Neural cell (in vitro differentiated cells): ENCODE data around the gene GOLM1.

Experiments
- EP300 ChIP-seq: fragments of 450-650 bp; conservative IDR thresholded peaks from 2 replicates; pipeline ENCODE4 v1.6.1; 2014; ENCODE audit warnings: antibody characterized with exemption, mild to moderate bottlenecking, moderate library complexity; ENCODE audit not compliant: poor library complexity, severe bottlenecking
- EZH2 ChIP-seq: fragments of 200-600, 300-800 bp; shearing (Covaris generic), sonication (generic); IDR thresholded peaks from 2 replicates; pipeline ENCODE4 v1.6.1; 2014; ENCODE audit warnings: antibody characterized with exemption, low read length, borderline replicate concordance, mild to moderate bottlenecking; ENCODE audit not compliant: insufficient read depth, poor library complexity, severe bottlenecking
- MXI1 ChIP-seq: fragments of 450-650 bp; conservative IDR thresholded peaks from 2 replicates; pipeline ENCODE4 v1.6.1; 2014; ENCODE audit warnings: antibody characterized with exemption, mild to moderate bottlenecking; ENCODE audit not compliant: poor library complexity, severe bottlenecking
- POLR2AphosphoS5 ChIP-seq: IDR thresholded peaks from 2 replicates; pipeline ENCODE4 v1.6.1; 2012
- RAD21 ChIP-seq: fragments of 450-650 bp; conservative IDR thresholded peaks from 2 replicates; pipeline ENCODE4 v1.6.1; 2014; ENCODE audit warnings: antibody characterized with exemption, mild to moderate bottlenecking, moderate library complexity
- SMC3 ChIP-seq: fragments of 450-650 bp; conservative IDR thresholded peaks from 2 replicates; pipeline ENCODE4 v1.6.1; 2014; ENCODE audit warnings: antibody characterized with exemption, mild to moderate bottlenecking, moderate library complexity; ENCODE audit not compliant: poor library complexity
- TAF1 ChIP-seq: IDR thresholded peaks from 2 replicates; pipeline ENCODE4 v1.6.1; 2012; ENCODE audit warnings: low read depth
- TF ChIP-seq, protein P1 (sequence below): fragments of 450-650 bp; IDR thresholded peaks from 2 replicates; pipeline ENCODE4 v1.5.1; 2014; ENCODE audit warnings: antibody characterized with exemption, mild to moderate bottlenecking, moderate library complexity; ENCODE audit not compliant: poor library complexity, severe bottlenecking
- TF ChIP-seq, protein P2 (sequence below): IDR thresholded peaks from 2 replicates; pipeline ENCODE4 v1.6.1; 2012; ENCODE audit warnings: borderline replicate concordance

DNA sequence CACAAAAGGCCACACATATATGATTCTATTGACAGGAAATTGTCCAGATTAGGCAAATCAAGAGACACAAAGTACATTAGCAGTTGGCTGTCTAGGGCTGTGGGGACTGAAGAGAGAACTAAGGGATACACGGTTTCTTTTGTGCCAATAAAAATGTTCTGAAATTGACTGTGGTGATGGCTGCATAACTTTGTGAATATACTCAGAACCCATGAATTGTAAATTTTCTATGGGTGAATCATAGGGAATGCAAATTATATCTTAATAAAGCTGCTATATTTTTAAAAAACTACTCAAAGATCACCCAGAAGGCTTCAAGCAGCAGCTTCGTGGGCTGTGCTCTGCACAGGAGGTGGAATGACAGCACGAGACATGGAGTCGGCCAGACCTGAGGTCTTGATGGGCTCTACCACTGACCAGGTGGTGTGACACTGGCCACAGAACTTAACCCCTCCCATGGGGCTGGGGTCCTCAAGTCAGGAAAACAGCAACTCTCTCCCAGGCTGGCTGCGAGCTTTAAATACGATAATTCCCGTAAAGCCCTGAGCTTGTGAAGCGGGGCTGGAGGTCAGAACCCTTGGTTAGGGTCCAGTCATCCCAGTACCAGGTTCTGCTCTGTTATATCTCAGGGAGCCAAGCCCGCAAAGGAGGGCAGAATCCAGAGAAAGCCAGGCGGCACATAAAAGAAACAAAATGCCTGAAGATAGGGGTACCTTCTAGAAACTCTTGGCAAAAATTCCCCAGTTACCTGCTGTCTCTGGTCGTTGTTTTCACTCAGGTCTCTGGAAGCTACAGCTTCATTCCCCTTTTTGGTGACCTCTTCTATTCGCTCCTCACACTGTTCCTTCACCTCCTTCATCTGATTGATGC lies 59.1 kb downstream of the GOLM1 start:
- TF ChIP-seq, protein P1, sequence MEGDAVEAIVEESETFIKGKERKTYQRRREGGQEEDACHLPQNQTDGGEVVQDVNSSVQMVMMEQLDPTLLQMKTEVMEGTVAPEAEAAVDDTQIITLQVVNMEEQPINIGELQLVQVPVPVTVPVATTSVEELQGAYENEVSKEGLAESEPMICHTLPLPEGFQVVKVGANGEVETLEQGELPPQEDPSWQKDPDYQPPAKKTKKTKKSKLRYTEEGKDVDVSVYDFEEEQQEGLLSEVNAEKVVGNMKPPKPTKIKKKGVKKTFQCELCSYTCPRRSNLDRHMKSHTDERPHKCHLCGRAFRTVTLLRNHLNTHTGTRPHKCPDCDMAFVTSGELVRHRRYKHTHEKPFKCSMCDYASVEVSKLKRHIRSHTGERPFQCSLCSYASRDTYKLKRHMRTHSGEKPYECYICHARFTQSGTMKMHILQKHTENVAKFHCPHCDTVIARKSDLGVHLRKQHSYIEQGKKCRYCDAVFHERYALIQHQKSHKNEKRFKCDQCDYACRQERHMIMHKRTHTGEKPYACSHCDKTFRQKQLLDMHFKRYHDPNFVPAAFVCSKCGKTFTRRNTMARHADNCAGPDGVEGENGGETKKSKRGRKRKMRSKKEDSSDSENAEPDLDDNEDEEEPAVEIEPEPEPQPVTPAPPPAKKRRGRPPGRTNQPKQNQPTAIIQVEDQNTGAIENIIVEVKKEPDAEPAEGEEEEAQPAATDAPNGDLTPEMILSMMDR, result no peak
- TF ChIP-seq EZH2, result no peak
- no peak for TF ChIP-seq RAD21
- TF ChIP-seq, protein P2, sequence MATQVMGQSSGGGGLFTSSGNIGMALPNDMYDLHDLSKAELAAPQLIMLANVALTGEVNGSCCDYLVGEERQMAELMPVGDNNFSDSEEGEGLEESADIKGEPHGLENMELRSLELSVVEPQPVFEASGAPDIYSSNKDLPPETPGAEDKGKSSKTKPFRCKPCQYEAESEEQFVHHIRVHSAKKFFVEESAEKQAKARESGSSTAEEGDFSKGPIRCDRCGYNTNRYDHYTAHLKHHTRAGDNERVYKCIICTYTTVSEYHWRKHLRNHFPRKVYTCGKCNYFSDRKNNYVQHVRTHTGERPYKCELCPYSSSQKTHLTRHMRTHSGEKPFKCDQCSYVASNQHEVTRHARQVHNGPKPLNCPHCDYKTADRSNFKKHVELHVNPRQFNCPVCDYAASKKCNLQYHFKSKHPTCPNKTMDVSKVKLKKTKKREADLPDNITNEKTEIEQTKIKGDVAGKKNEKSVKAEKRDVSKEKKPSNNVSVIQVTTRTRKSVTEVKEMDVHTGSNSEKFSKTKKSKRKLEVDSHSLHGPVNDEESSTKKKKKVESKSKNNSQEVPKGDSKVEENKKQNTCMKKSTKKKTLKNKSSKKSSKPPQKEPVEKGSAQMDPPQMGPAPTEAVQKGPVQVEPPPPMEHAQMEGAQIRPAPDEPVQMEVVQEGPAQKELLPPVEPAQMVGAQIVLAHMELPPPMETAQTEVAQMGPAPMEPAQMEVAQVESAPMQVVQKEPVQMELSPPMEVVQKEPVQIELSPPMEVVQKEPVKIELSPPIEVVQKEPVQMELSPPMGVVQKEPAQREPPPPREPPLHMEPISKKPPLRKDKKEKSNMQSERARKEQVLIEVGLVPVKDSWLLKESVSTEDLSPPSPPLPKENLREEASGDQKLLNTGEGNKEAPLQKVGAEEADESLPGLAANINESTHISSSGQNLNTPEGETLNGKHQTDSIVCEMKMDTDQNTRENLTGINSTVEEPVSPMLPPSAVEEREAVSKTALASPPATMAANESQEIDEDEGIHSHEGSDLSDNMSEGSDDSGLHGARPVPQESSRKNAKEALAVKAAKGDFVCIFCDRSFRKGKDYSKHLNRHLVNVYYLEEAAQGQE, result no peak
- TF ChIP-seq TAF1, result no peak
- no peak for TF ChIP-seq POLR2AphosphoS5
- no peak for TF ChIP-seq MXI1
- no peak for TF ChIP-seq EP300
- TF ChIP-seq SMC3, result no peak
